HEK293T (cell line): ENCODE measurements around the gene CERK.

Source experiments
- BHLHE40 ChIP-seq: fragments of 450-650 bp; IDR thresholded peaks from 2 replicates; pipeline ENCODE4 v1.6.1; 2016; ENCODE audit warnings: mild to moderate bottlenecking, moderate library complexity, borderline replicate concordance
- CTBP1 ChIP-seq: fragments of 450-650 bp; IDR thresholded peaks from 2 replicates; pipeline ENCODE4 v1.6.1; 2016; ENCODE audit warnings: borderline replicate concordance
- ELF4 ChIP-seq: fragments of 450-650 bp; IDR thresholded peaks from 2 replicates; pipeline ENCODE4 v1.6.1; 2017; ENCODE audit warnings: antibody characterized with exemption
- FOXA1 ChIP-seq: fragments of 450-650 bp; IDR thresholded peaks from 2 replicates; pipeline ENCODE4 v1.6.1; 2016; ENCODE audit warnings: mild to moderate bottlenecking
- FOXM1 ChIP-seq: fragments of 450-650 bp; IDR thresholded peaks from 2 replicates; pipeline ENCODE4 v1.6.1; 2017; ENCODE audit warnings: mild to moderate bottlenecking, borderline replicate concordance
- NFRKB ChIP-seq: fragments of 450-650 bp; IDR thresholded peaks from 2 replicates; pipeline ENCODE4 v1.6.1; 2016; ENCODE audit warnings: mild to moderate bottlenecking, moderate library complexity
- PKNOX1 ChIP-seq: fragments of 450-650 bp; IDR thresholded peaks from 2 replicates; pipeline ENCODE4 v1.6.1; 2016
- SP1 ChIP-seq: fragments of 450-650 bp; IDR thresholded peaks from 2 replicates; pipeline ENCODE4 v1.6.1; 2017
- SUZ12 ChIP-seq: fragments of 450-650 bp; IDR thresholded peaks from 2 replicates; pipeline ENCODE4 v1.6.1; 2016; ENCODE audit warnings: mild to moderate bottlenecking
- TARDBP ChIP-seq: fragments of 450-650 bp; IDR thresholded peaks from 2 replicates; pipeline ENCODE4 v1.6.1; 2016
- ZNF384 ChIP-seq: fragments of 450-650 bp; IDR thresholded peaks from 2 replicates; pipeline ENCODE4 v1.6.1; 2016

- no peak for TF ChIP-seq FOXM1
- no peak for TF ChIP-seq BHLHE40
- no peak for TF ChIP-seq CTBP1
- no peak for TF ChIP-seq ELF4
- no peak for TF ChIP-seq PKNOX1
- TF ChIP-seq SUZ12 = no peak
- TF ChIP-seq SP1 = no peak
- TF ChIP-seq NFRKB = no peak
- TF ChIP-seq TARDBP = no peak
- no peak for TF ChIP-seq ZNF384
- TF ChIP-seq FOXA1 = no peak
These were observed 83.0 kb downstream of the CERK start for GRCh38 chr22:46654927-46655595.
